ENCODE results near the gene SPRY4.
"Not testable (repeated sequence)": the region's sequence is repeated elsewhere in the genome, so short reads cannot be mapped to it uniquely, and the experiment has no call there.

SPRY4 gene

GRCh38 chr5:142264084-142264483 is 60.7 kb downstream of the SPRY4 start:
- FAIRE-seq; DNase-seq (ENCODE audit: insufficient read length, low spot score): not testable (repeated sequence)

DNA sequence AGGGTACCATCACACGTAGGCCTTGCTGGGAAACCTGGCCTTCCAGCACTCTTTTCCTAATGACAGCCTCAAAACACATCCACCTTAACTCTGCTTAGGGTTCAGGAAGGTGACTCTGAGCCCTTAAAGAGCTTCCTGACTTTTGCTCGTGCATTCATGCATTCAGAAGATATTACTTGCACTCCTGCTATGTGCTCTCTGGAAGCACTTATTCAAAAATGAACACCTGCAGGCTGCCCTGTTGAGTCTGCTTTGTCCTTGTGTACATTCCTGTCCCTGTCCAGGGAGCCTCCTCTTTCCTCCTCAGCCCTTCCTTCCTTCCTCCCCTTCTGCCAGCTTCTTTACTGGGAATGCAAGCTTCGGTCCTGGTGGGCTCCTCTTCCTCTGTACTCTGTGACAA is 61.5 kb downstream of the SPRY4 start:
- no peak for DNase-seq (ENCODE audit: insufficient read length, low spot score)
- FAIRE-seq: no peak

- DNase-seq (ENCODE audit: insufficient read length, low spot score): no peak
- no peak for FAIRE-seq
These were observed 62.1 kb downstream of the SPRY4 start for GRCh38 chr5:142262683-142263082.

All from GM19239 (cell line).